Hepatocyte (in vitro differentiated cells): Measurements from ENCODE around the gene POU4F1. TPM values are rescaled to one million over a fixed set of nuclear protein-coding genes. Genes with fewer than 3 reads are reported as not detected.

ENCODE experiments used
- DNase-seq: peaks from one replicate; pipeline ENCODE4 v3.0.0-alpha.2; 2016; ENCODE audit warnings: low spot score
- H2AFZ ChIP-seq: fragments of 200-600 bp; sonication (generic); 2 replicates; pipeline ENCODE4 v1.6.0; 2016; ENCODE audit warnings: antibody characterized with exemption, mild to moderate bottlenecking
- H3K27ac ChIP-seq: fragments of 200-600 bp; sonication (generic); 2 replicates; pipeline ENCODE4 v1.5.1; 2016; ENCODE audit warnings: mild to moderate bottlenecking
- H3K27me3 ChIP-seq: fragments of 200-600 bp; sonication (generic); 2 replicates; pipeline ENCODE4 v1.6.1; 2016
- H3K36me3 ChIP-seq: fragments of 200-600 bp; sonication (generic); replicated peaks from 2 replicates; pipeline ENCODE4 v1.5.1; 2016; ENCODE audit warnings: low read depth; ENCODE audit not compliant: insufficient read depth
- H3K4me1 ChIP-seq: fragments of 200-600 bp; sonication (generic); 2 replicates; pipeline ENCODE4 v1.5.1; 2016; ENCODE audit warnings: mild to moderate bottlenecking, moderate library complexity; ENCODE audit not compliant: insufficient read depth
- H3K4me2 ChIP-seq: fragments of 200-600 bp; sonication (generic); 2 replicates; pipeline ENCODE4 v1.6.0; 2016
- H3K4me3 ChIP-seq: fragments of 200-600 bp; sonication (generic); 2 replicates; pipeline ENCODE4 v1.5.1; 2016; ENCODE audit warnings: mild to moderate bottlenecking
- H3K79me2 ChIP-seq: fragments of 200-600 bp; sonication (generic); 2 replicates; pipeline ENCODE4 v1.6.0; 2017; ENCODE audit warnings: mild to moderate bottlenecking
- H3K9me2 ChIP-seq: fragments of 200-600 bp; sonication (generic); replicated peaks from 2 replicates; pipeline ENCODE4 v1.6.0; 2017; ENCODE audit warnings: mild to moderate bottlenecking; ENCODE audit not compliant: insufficient read depth
- H3K9me3 ChIP-seq: fragments of 200-600 bp; sonication (generic); 2 replicates; pipeline ENCODE4 v1.5.1; 2016; ENCODE audit warnings: low read depth, mild to moderate bottlenecking
- H4K20me1 ChIP-seq: fragments of 200-600 bp; sonication (generic); 2 replicates; pipeline ENCODE4 v1.6.0; 2016; ENCODE audit warnings: mild to moderate bottlenecking; ENCODE audit not compliant: insufficient read depth, poor library complexity, severe bottlenecking
- CTCF ChIP-seq: fragments of 200-600 bp; sonication (generic); IDR thresholded peaks from 2 replicates; pipeline ENCODE4 v1.5.1; 2016; ENCODE audit warnings: antibody characterized with exemption, mild to moderate bottlenecking; ENCODE audit not compliant: poor library complexity
- EZH2 ChIP-seq: fragments of 200-600 bp; sonication (generic); IDR thresholded peaks from 2 replicates; pipeline ENCODE4 v1.6.1; 2016; ENCODE audit warnings: antibody characterized with exemption, mild to moderate bottlenecking, borderline replicate concordance
- EZH2phosphoT487 ChIP-seq: fragments of 200-600 bp; sonication (generic); IDR thresholded peaks from one replicate; pipeline ENCODE4 v1.6.1; 2018; ENCODE audit warnings: antibody characterized with exemption, mild to moderate bottlenecking, low read depth, moderate library complexity; ENCODE audit not compliant: unreplicated experiment, severe bottlenecking
- WGBS: methylation state at CpG from one replicate; pipeline ENCODE4 v1.1.6; 2016; ENCODE audit warnings: low lambda C conversion rate; ENCODE audit errors: missing lambda C conversion rate; 5-methylcytosine and 5-hydroxymethylcytosine counted together
- polyA plus RNA-seq: library from polyadenylated mRNA; unstranded; fragments of >200 nt; fragmentation: Nextera tagmentation; extraction: Ambion mirVana; gene quantifications from 2 replicates; pipeline ENCODE4 v1.2.1, GENCODE V29; 2016
- total RNA-seq: library from RNA; depleted of rRNA; stranded (reverse); fragments of >200 nt; gene quantifications from 2 replicates; pipeline ENCODE4 v1.2.3, GENCODE V29; 2014

The POU4F1 gene
- total and polyA plus RNA-seq, 2 experiments from 2014 or later, result 0.16 to 0.17 TPM

- H3K4me1 ChIP-seq, result no peaks in the 10 kb centered on the region
- no peaks in the 10 kb centered on the region for H3K9me2 ChIP-seq
- DNase-seq, result no peak
- H3K9me3 ChIP-seq, result no peaks in the 10 kb centered on the region
- H3K27ac ChIP-seq, result no peak overlapping the region
- no peak overlapping the region for H3K4me2 ChIP-seq
- no peak overlapping the region for H3K4me3 ChIP-seq
- TF ChIP-seq EZH2phosphoT487 (no peak), CTCF (no peak), EZH2 (no peak)
- no peaks in the 10 kb centered on the region for H3K79me2 ChIP-seq
- no peaks in the 10 kb centered on the region for H3K36me3 ChIP-seq
- no peaks in the 10 kb centered on the region for H4K20me1 ChIP-seq
- 90% methylated on average over 4 of the region's 4 CpGs for WGBS
- no peak overlapping the region for H2AFZ ChIP-seq
- H3K27me3 ChIP-seq, result peaks cover 8% of the 10 kb centered on the region
Observed at GRCh38 chr13:78576261-78576660, 27.1 kb downstream of the POU4F1 start.

GRCh38 chr13:78572459-78572858 is 30.9 kb downstream of the POU4F1 start:
- Histone ChIP-seq H2AFZ (no peak overlapping the region), H3K9me2 (no peaks in the 10 kb centered on the region), H3K36me3 (no peaks in the 10 kb centered on the region), H3K9me3 (no peaks in the 10 kb centered on the region), H3K27me3 (no peaks in the 10 kb centered on the region), H3K4me1 (no peaks in the 10 kb centered on the region), H3K79me2 (no peaks in the 10 kb centered on the region), H3K4me3 (no peak overlapping the region), H3K4me2 (no peak overlapping the region), H3K27ac (no peak overlapping the region), H4K20me1 (no peaks in the 10 kb centered on the region)
- no peak for DNase-seq
- TF ChIP-seq EZH2phosphoT487 (no peak), EZH2 (no peak), CTCF (no peak)
- WGBS, result 65% methylated on average over 5 of the region's 5 CpGs

- 82% methylated on average over 1 of the region's 1 CpG for WGBS
- DNase-seq, result no peak
- TF ChIP-seq CTCF, result no peak
- H3K4me1 ChIP-seq, result no peaks in the 10 kb centered on the region
- no peak overlapping the region for H3K4me2 ChIP-seq
- H3K9me3 ChIP-seq, result no peaks in the 10 kb centered on the region
- no peaks in the 10 kb centered on the region for H3K79me2 ChIP-seq
- no peak overlapping the region for H3K4me3 ChIP-seq
- H4K20me1 ChIP-seq, result no peaks in the 10 kb centered on the region
- no peaks in the 10 kb centered on the region for H3K9me2 ChIP-seq
- no peak overlapping the region for H3K27ac ChIP-seq
- H3K27me3 ChIP-seq, result no peaks in the 10 kb centered on the region
- no peaks in the 10 kb centered on the region for H3K36me3 ChIP-seq
- H2AFZ ChIP-seq, result no peak overlapping the region
Observed at GRCh38 chr13:78569029-78569428, 34.3 kb downstream of the POU4F1 start.

- 83% methylated on average over 5 of the region's 5 CpGs for WGBS
- no peaks in the 10 kb centered on the region for H3K9me3 ChIP-seq
- H3K4me2 ChIP-seq, result no peak overlapping the region
- TF ChIP-seq EZH2phosphoT487, result no peak
- no peak for TF ChIP-seq CTCF
- no peak for TF ChIP-seq EZH2
- no peak overlapping the region for H3K4me3 ChIP-seq
- DNase-seq, result no peak
- no peaks in the 10 kb centered on the region for H3K36me3 ChIP-seq
- H3K79me2 ChIP-seq, result no peaks in the 10 kb centered on the region
- no peaks in the 10 kb centered on the region for H4K20me1 ChIP-seq
- no peak overlapping the region for H3K27ac ChIP-seq
- H3K9me2 ChIP-seq, result no peaks in the 10 kb centered on the region
- no peaks in the 10 kb centered on the region for H3K4me1 ChIP-seq
- H2AFZ ChIP-seq, result no peak overlapping the region
- no peaks in the 10 kb centered on the region for H3K27me3 ChIP-seq
Observed at GRCh38 chr13:78566631-78567030, 36.7 kb downstream of the POU4F1 start.
